Measurements from ENCODE around the gene CHST6.

The CHST6 gene

GRCh38 chr16:75479421-75479990 is 15.7 kb downstream of the CHST6 start:
- TF ChIP-seq, protein P1, sequence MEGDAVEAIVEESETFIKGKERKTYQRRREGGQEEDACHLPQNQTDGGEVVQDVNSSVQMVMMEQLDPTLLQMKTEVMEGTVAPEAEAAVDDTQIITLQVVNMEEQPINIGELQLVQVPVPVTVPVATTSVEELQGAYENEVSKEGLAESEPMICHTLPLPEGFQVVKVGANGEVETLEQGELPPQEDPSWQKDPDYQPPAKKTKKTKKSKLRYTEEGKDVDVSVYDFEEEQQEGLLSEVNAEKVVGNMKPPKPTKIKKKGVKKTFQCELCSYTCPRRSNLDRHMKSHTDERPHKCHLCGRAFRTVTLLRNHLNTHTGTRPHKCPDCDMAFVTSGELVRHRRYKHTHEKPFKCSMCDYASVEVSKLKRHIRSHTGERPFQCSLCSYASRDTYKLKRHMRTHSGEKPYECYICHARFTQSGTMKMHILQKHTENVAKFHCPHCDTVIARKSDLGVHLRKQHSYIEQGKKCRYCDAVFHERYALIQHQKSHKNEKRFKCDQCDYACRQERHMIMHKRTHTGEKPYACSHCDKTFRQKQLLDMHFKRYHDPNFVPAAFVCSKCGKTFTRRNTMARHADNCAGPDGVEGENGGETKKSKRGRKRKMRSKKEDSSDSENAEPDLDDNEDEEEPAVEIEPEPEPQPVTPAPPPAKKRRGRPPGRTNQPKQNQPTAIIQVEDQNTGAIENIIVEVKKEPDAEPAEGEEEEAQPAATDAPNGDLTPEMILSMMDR (IDR thresholded peaks at IDR 0.05; ENCODE audit: low read depth, low read length) = no peak
- no peak overlapping the region for H3K4me3 ChIP-seq (ENCODE audit: low read depth, low read length)

- H3K4me3 ChIP-seq (ENCODE audit: low read depth, low read length) = no peak overlapping the region
- TF ChIP-seq, protein P1 (IDR thresholded peaks at IDR 0.05; ENCODE audit: low read depth, low read length) = no peak
These were observed 16.5 kb downstream of the CHST6 start for GRCh38 chr16:75478480-75479345.

GRCh38 chr16:75477680-75478473 is 17.4 kb downstream of the CHST6 start:
- no peak overlapping the region for H3K4me3 ChIP-seq (ENCODE audit: low read depth, low read length)

DNA sequence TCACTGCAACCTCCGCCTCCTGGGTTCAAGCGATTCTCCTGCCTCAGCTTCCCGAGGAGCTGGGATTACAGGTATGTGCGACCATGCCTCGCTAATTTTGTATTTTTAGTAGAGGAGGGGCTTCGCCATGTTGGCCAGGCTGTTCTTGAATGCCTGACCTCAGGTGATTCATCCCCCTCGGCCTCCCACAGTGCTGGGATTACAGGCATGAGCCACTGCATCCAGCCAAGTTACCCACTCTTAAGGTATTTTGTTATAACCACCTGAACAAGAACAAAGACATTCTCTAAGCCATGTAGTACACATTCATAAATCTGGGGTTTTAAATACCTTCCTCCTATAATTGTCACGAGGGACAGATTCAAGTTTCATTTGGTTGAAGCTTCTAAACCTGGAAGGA is 18.4 kb downstream of the CHST6 start:
- TF ChIP-seq, protein P1 (IDR thresholded peaks at IDR 0.05; ENCODE audit: low read depth, low read length) = no peak

More at GRCh38 chr16:75477680-75478473, 17.4 kb downstream of the CHST6 start:
- TF ChIP-seq, protein P1 (IDR thresholded peaks at IDR 0.05; ENCODE audit: low read depth, low read length) = no peak

DNA sequence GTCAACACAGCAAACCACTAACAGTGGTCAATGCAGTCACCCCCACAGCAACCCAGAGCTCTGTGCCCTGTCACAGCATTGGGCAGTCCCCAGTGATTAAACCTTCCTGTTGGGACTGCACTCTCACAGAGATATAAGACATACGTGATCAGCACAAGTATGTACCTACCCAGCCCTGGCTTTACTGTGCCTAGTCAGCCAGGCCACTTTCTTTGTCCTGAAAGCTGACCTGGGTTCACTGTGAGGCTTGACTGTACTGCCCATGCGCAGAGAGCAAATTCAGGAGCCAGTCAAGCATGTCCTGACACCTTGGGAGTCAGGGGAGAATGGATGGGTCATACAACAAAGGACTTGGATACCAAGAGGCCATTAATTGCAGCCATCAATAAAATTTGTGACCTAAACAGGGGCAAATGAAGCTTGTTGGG is 19.8 kb downstream of the CHST6 start:
- TF ChIP-seq, protein P1 (IDR thresholded peaks at IDR 0.05; ENCODE audit: low read depth, low read length) = no peak
- H3K4me3 ChIP-seq (ENCODE audit: low read depth, low read length) = no peak overlapping the region

More for the DNA sequence above, 18.4 kb downstream of the CHST6 start:
- H3K4me3 ChIP-seq (ENCODE audit: low read depth, low read length) = no peak overlapping the region

- H3K4me3 ChIP-seq (ENCODE audit: low read depth, low read length) = no peak overlapping the region
- TF ChIP-seq, protein P1 (IDR thresholded peaks at IDR 0.05; ENCODE audit: low read depth, low read length) = no peak
These were observed 22.0 kb downstream of the CHST6 start for GRCh38 chr16:75472908-75473877.
